Mammary epithelial cell (primary cell): ENCODE data around the gene CCNYL1.

ENCODE experiments used
- CTCF ChIP-seq, 2 donors: IDR thresholded peaks in 1 of 2; conservative IDR thresholded peaks in 1 of 2; 2 replicates each; pipeline ENCODE4 v1.5.1; 2011 to 2012; ENCODE audit warnings: inconsistent platforms in 2 of 2, low read length in 2 of 2, mild to moderate bottlenecking in 2 of 2, control low read depth in 1 of 2, low read depth in 1 of 2; ENCODE audit not compliant: insufficient read depth in 1 of 2; ENCODE audit errors: extremely low read depth in 1 of 2
- EZH2 ChIP-seq: IDR thresholded peaks from 2 replicates; pipeline ENCODE4 v1.6.1; 2012; ENCODE audit warnings: low read length, inconsistent platforms, borderline replicate concordance

- TF ChIP-seq CTCF (conservative IDR thresholded peaks at IDR 0.05 in 1 of 2, IDR thresholded peaks at IDR 0.05 in 1 of 2; ENCODE audit: extremely low read depth in 1 of 2, insufficient read depth in 1 of 2, low read depth in 1 of 2, low read length in 2 of 2), result no peak
- no peak for TF ChIP-seq EZH2
Measured at GRCh38 chr2:207662203-207662602, 49.2 kb upstream of the CCNYL1 start.
